NCI-H146 treated with DMSO at 0.1 percent for 48 hours (cell line): ENCODE results near the gene GSC.

Experiments
- DNase-seq: peaks from one replicate; lab custom pipeline; 2025; ENCODE audit not compliant: unreplicated experiment; lab: John Stamatoyannopoulos, UW

GSC gene

DNA sequence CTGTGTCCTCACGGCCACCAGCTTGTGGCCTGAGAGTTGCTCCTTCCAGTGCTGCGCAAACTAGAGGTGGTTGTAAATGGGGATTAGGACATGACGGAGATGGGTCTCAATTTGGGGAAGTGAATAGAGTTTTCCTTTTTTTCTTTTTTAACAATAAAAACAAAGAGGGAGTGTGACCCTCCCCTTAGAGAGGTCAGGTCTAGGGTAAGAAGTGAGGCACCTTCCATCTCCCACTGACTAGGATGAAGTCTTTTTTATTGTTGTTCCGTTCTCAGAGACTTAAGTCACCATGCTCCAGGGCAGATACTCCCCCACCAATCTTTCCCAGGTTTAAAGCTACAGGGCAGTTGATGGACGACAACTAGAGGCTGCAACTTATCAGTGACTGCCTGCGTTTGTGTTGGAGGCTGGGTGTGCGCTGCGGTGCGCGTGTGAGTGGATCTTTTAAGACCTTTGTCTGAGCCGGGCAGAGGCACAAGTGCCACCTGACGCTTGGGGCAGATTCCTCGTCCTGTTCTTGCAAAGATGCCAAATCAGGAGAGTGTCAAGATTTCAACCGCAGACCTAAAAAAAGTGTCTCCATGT is 2.1 kb upstream of the GSC start:
- DNase-seq = no peak

- no peak for DNase-seq
These were observed 1.4 kb upstream of the GSC start for GRCh38 chr14:94771158-94771905.

DNA sequence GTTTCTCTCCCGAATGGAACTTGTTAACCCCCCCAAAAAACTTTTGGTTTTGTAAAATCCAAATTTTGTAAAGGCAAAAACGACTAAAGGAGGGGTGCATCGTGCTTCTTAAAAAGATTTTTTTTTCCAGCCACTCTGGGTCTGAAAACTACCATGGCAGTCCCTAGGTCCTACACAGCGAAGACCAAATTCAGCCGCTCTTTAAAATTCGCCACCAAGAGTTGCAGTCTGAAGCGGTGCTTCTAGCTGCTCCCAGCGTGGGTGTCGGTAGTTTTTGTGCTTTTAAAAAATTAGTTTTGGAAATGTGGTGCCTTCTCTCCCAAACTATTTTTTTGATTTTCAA is 873 bp upstream of the GSC start:
- no peak for DNase-seq

DNA sequence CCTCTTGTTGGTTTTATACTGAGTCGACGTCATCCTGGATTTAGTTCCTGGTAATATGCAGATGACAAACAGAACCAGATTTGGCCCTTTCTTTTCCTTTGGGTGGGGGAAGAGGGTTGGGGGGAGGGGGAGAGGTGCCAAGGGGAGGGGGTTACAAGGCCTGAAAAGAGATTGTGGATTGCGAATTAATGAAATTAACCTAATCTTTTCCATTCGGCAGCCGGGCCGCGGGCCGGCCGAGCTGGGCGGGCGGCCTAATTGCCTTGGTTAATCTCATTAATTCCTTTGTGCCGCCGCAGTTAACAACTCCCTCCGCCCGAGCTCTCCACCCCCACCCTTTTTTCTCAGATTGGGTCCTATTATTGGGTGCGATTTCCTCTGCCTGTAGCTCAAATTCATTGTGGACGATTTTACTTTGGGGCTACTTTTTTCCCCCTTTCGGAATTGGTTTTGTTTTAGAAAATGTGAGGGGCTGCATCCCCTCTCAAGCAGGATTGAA is 387 bp upstream of the GSC start:
- no peak for DNase-seq

DNA sequence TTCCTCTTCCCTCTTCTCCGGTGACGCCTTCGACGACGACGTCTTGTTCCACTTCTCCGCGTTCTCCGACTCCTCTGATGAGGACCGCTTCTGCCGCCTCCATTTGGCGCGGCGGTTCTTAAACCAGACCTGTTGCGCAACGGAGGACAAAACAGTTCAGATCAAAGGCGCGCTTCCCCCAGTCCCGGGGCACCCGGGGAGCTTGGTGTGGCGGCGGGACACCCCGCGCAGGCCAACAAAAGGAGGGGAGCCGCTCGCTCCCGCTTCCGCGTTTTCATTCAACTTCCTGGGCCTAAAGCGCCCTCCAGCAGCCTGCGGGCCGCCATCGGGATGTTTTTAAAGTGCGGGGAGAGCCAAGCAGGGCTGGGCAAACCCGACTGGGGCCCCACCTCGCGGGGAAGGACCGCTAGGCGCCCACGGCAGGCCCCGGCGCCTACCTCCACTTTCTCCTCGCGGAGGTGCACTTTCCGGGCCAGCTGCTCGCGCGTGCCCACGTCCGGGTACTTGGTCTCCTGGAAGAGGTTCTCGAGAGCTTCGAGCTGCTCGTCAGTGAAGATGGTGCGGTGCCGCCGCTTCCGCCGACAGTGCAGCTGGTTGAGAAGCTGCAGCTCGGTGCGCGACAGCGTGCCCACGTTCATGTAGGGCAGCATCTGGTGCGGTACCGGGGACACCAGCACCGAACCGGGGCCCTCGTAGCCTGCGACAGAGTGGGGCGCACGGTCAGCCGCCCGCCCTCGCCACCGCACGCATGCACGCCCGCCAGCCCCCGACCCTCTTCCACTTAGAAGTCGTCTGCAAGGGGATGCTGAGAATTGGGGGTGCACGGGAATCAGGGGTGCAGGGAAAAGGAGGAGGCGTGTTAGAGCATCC is 1.2 kb downstream of the GSC start:
- DNase-seq = no peak

GRCh38 chr14:94768141-94768520 is 1.8 kb downstream of the GSC start:
- DNase-seq = no peak

DNA sequence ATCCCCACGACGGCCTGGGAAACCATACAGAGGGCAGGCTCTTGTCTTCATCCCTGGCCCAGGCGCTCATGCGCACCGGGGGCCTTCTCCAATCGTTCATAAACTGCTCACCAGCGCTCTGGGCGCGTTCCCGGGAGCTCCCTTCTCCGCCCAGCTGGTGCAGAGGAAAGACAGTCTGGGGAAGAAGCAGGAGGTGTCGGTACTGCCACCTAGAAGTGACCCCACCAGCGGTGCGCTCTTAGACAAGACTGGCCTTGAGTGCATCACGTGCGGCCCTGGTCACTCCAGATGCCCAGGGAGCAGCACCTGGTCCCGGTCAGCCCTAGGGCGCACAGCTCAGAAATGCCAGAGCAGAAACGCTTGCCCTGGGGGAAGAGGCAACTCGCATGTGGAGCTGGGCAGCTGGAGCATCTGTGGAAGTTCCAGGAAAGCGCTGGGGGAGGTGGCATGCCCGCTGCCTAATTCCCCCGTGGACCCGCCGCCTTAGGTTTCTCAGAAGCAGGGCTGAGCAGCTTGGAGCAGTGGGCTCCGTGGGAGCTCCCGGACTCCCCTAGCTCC is 2.5 kb downstream of the GSC start:
- DNase-seq = no peak

DNA sequence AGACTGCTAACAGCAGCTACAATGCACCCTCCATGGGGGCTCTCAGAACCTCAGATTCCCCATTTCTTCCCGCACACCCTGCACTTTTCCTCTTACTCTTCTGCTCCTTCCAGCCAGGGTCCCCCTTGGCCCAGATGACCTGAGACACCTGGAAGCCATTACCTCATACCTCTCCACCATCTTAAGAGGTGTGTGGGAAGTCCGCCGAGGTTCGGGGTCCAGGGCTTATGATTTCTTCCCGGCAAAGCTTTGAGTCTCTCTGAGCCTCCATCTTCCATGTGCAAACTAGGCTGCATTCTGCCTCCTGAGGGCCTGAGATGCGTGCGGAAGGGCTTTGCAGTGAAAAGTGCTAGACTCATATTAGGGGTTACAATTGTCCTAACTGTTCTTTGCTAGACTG is 5.3 kb downstream of the GSC start:
- DNase-seq = no peak

- DNase-seq = no peak
These were observed 7.5 kb downstream of the GSC start for GRCh38 chr14:94762431-94762830.

GRCh38 chr14:94761997-94762377 is 7.9 kb downstream of the GSC start:
- no peak for DNase-seq

GRCh38 chr14:94761348-94761996 is 8.4 kb downstream of the GSC start:
- DNase-seq = no peak

DNA sequence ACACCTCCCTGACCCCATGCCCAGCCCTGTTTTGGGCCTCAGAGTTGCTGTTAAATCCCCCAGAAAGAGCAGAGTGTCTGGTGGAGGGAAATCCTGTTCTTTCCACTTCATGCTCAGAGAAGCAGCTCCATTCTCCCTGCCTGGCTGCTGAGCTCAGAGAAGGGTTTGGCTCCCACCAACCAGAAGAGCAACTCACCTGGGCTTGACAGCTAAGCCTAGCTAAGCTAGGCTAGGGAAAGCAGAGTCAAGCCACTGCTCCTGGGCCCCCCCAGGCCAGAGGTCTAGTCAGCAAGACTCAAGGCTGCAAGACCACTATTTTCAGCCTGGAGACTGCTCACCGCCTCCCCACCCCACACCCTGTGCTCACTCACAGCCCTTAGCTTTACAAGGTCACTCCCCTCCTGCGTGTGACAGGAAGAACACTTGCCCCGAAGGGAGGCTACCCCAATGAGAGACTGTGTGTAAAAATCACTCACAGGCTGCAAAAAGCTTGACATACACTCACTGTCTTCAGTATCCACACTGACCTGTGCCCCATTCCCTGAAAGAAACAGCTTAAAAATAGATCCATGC is 13.5 kb downstream of the GSC start:
- DNase-seq = no peak

- DNase-seq = no peak
These were observed 15.4 kb downstream of the GSC start for GRCh38 chr14:94754391-94754942.

DNA sequence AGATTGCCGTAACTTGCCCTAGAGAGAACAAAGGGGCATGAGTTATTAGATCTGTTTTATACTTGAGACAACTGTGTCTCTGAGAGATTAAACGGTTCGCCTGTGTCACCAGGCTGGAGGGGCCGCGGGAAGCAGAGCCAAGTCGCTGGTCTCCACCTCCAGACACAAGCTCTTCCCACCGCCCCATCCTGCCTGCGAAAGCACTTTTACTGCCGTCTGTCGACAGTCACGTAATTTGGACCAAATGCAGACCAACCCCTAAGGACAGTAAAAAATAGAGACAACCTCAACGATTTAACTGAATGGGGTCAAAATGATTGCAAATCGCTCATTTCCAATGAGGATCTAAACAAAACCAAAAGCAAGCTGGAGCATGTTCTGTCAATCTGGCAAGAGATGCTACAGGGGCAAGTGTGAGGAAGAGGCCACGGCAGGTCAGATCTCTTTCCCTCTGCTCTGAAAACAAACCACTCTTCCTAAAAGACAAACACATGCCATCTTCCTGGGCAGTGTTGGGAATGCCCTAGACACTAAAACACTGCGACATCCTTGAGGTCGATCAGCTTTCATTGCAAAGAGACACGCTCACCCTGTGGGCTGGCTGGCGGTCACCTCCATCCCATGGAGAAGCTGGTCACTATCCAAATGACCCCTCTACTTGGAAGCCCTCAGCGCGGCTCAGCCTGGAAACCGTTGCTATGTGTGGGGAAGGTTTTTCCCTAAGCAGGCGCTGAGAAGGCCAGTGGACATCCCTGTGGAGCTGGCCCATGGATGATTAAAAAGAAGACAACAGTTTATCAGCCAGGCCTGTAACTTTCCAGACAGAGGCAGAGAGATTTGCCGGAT is 17.1 kb downstream of the GSC start:
- DNase-seq = no peak

DNA sequence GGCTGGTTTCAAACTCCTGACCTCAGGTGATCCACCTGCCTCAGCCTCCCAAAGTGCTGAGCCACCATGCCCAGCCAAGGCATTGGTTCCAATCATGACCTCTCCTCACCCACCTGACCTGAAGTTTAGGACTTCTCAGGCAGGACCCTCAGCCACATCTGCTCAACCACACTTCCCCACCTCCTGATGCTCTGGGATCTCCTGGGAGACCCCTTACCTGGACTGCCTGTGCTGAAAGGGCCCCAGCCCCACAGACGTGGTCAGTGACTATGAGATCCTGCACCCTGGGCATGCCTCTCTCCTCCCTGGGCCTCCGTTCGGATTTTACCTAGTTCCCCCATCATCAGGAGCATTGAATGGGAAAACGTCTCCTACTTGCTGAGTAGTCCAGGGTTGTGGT is 18.0 kb downstream of the GSC start:
- no peak for DNase-seq

DNA sequence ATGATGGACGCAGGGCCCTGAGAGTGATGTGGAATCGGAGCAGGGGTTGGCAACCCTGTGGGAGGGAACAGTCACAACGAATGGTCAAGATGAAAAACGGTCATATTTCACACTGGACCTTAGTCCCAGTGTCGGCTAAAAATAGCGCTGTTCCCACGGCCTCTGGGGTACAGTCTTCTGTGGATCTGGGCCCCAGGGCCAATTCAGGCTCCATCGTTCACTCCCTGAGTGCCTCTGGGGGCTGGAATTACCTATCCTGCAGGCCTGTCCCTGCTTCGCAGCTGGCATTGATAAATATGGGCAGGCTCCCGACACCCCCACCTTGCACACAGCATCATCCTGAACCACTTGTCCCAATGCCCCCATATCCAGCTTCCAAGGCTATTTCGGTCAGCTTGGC is 18.6 kb downstream of the GSC start:
- no peak for DNase-seq

DNA sequence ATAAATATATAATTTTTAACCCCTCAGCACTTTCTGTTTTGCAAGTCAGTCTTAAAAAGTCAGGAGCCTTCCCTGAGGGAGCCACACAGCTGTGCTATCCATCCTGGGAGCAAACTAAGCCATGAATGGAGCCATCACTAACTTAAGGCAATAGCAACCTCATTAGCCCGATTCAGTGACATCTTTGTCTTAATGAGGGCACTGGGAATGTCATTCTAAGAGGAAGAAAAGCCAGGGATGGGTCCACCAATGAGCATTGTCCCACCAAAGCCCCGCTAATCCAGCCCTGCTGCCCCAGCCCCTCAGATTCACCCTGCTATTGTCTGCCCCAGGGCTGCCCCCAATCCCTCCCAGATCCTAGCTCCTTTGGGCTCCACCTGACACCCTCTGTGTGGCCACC is 19.5 kb downstream of the GSC start:
- no peak for DNase-seq

DNA sequence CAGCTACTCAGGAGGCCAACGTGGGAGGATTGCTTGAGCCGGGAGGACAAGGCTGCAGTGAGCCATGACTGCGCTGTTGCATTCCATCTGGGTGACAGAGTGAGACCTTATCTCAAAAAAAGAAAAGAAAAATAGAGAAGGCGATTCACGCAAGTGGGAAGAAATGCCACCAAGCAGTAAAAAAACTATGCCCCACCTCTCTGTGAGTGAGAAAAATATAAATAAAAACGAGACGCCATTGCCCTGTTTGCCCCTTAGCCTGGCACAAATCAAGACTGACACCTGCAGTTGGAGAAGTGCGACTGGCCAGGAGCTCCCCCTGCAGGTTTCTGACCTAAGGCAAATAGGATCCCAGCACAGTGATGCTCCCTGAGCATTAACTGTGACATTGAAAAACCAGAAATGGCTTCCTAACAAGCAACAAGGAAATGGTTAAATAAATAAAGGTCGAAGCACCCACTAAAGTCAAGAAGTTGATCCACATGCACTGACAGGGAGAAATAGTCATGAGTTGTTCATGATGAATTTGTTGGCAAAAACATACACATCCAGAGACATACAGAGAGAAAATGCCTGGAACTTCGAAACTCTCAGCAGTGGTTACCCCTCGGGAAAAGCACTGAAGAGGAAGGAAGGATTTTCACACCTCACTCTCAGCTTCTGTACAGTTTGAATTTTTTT is 21.1 kb downstream of the GSC start:
- no peak for DNase-seq

- no peak for DNase-seq
These were observed 22.2 kb downstream of the GSC start for GRCh38 chr14:94747739-94748138.
